NCI-H345 treated with DMSO at 0.1 percent for 48 hours (cell line): Measurements from ENCODE around the gene DRAXIN.

Experiments
- DNase-seq: peaks from one replicate; lab custom pipeline; 2025; ENCODE audit not compliant: unreplicated experiment; lab: John Stamatoyannopoulos, UW

DRAXIN gene

DNA sequence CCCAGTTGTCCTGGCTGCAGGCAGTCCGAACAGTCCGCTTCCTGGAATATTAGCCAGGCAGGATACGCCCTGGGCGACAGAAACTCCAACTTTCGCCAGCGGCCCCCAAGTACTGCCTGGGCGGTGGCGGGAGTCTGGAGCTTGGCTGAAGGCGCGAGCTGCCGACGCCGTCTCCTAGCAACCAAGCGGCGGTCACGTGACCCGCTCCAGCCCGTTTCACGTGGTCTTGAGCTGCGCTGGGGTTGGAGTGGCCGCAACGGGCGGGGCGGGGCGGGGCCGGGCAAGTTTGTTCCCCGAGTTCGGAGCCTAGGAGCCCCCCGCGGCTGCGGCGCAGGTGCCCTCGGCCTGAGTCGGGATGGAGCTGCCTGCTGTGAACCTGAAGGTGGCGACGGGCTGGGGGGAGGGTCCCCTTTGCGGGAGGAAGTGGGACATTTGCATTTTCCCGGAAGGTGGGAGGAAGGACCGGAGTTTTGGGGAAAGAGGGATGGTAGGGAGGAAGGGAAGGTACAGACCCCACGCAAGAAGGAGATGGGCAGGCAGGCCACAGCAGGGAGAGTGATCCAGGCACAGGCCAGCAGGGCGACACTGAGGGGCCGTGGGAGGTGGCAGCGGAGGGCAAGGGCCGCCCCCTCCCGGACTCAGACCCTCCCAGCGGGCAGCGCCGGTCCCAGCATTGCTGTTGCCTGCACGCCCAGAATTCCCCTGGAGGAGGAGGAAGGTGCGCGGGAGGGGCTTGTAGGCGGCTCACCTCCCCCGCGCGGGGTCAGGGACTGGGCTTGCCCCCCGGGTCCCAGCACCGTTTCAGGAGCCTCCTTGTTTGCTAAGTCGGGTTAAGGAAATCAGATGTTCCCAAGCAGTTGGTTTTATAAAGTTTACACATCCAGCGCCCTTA lies 44.6 kb downstream of the DRAXIN start, which contains the start of gene AGTRAP:
Gene AGTRAP (plus strand): TSS at position 283 of the 892 bp plus-strand sequence. CDS start 73 bp downstream, at position 356.
- DNase-seq: peak; percentile 79

DNA sequence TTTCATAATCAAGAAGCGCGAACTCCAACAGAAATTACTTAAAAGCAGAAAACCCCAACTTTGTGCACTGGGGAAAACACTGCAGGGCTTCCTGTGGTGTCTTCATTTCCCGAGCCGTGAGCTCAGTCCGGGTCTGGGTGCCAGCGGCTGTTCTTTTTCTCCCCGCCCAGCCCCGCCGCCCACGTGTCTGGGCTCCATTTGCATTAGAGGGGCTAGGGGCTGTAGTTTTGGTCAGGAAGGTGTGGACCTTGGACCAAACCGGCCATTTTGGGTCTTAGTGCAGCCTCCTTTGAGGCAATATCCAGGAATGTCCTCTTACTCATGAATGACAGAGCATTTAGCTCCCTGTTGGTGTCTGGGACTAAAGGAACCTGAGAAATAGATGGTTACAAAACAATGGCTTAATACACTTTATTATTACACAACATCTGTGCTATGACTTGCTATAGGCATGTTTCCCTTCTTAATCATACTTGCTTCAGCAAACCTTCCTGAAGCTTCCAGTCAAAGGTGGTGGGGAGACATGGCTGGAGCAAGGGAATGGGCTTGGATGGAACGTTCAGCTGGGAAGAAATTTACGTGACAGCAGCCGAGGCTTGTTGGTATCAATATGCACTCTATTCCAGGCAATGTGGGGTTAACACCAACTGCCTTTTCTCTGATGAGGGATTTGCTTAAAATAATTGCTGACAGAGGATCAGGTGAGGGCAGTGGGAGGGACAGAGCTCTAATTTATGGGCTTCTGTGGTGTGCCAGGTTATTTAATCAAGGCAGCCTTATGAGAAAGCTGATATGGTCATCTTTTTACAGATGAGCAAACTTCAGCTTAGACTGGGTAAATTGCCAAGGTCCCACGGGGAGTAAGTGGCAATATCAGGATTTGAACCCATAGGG lies 45.5 kb downstream of the DRAXIN start:
- no peak for DNase-seq

DNA sequence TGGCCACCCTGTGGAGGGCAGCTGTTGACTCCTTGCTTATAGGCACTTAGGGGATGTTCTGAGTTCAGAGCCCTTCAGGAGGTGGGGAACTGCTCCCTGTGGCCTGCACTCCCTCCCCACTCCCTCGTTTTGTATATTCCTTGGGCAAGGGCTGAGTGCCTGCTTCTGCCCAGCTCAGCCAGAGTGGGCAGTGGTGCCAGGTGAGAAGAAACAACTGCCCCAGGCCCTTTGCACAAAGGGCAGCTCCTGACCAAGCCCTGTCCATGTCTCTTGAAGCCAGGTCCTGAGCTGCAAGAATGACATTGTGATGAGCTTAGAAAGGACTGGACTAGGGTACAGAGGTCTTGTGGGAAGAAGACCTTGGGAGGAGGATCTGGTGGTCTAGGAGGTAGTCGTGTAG lies 46.6 kb downstream of the DRAXIN start:
- no peak for DNase-seq

DNA sequence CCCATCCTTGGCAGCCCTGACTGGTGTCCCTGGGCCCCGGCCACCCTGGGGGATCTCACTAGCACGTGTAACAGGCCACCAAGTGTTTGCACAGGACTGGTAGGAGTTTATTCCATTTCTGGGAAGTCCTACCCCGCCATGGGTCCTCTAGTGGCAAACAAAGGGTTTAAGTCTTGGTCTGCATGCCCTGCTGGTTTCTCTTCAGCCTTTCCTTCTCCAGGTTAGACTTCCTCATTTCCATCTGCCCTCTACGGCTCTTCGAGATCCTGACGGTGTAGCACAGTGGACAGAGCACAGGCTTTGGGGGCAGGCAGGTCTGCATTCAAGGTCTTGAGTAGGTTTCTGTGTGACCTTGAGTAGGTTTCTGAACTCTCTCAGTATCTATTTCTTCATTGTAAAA lies 47.3 kb downstream of the DRAXIN start:
- no peak for DNase-seq

DNA sequence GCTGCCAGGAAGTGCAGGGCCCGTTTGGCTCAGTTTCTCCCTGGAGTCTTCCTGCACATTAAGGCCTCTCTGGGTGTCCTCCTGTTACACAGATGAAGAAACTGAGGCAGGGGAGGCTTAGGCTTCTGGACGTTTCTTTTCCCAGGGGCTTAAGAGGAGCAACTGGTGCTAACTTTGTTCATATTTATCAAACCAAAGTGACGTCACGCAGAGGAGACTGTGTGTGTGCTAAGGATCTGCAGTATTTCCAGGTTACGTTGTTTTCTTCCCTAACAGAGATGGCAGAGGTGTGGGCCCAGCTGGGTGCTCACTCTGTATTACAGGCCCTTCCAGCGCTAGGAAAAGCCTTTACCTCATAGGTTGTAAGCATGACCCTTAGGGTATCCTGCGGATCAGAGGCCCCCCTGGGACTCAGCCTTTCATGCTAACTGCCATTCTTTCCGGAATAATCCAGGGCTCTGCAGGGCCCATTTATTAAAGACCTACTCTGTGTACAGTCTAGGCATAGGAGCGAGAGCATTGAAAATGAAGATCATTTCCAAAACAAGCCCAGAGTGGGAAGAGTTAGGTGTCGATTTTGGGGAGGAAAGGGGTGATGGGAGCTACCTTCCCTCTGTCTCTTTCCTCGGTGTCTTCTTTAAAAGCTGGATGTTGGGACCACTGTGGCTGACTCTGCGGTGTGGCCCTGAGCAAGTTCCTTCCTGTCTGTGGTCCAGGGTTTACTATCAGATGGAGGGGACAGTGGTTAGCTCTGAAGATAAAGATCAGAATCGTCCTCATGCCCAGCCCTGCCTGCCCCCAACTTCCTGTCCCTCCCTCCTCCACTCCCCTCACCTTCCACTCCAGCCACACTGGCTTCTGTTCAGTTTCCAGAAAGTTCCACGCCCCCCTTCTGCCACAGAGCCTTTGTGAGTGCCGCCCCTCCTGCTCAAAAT lies 49.0 kb downstream of the DRAXIN start:
- DNase-seq: no peak

DNA sequence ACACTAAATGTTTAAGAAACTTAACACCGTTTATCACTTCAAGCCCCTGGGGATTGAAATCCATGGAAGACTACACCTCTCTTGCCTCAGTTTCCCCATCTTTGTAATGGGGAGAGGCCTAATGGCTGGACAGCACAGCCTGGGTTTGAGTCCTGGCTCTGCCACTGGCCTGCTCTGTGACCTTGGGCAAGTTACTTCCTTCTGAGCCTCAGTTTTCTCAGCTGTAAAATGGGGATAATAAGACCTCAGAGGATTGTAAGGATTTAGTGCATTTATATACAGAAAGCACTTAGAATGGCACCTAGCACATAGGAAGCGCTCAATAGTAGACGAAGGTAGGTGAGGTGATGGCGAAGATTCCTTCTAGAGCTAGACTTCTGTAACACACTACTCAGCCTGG lies 50.0 kb downstream of the DRAXIN start:
- no peak for DNase-seq

DNA sequence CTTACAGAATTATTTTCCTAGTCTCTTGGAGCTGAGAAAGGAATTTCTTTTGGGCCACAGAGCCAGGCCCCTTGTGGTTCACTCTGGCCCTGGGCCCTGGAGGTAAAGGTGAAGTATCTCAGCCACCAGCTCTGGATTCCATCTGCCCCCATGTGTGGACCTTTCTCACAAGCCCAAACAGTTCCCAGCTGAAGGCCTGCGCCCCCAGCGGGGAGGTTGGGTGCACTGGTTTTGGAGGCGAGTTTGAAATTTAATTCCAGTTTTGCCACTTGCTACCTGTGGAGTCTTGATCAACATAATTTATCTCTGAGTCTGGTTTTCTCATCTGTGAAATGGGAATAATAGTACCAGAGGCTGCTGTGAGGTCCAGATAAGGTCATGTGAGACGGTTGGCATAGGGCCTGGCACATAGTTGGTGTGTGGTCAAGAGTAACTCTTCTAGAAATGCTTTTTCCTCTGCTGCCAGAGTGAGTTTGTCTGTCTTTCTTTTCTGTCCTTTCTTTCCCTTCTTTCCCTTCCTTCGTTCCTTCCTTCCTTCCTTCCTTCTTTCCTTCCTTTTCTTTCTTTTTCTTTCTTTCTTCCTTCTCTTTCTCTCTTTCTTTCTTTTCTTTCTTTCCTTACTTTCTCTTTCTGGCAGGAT lies 50.5 kb downstream of the DRAXIN start:
- DNase-seq: no peak

DNA sequence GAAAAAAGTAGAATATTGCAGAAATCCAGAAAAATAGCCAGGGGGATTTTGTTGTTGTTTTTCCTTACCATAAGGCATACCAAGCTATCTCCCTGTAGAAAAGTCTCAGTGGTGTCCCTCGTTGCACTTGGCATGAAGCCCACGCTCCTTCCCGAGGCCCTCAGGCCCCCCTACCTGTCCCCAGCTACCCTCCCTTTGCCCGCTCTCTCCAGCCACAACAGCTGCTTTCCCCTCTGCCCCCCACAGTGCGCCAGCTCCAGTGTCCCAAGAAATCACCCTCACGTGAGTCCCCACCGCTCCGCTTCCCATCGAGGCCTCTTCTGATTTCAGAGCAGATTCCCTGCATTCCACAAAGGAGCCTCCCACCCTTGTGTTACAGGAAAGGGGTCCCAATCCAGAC lies 52.8 kb downstream of the DRAXIN start:
- DNase-seq: no peak

DNA sequence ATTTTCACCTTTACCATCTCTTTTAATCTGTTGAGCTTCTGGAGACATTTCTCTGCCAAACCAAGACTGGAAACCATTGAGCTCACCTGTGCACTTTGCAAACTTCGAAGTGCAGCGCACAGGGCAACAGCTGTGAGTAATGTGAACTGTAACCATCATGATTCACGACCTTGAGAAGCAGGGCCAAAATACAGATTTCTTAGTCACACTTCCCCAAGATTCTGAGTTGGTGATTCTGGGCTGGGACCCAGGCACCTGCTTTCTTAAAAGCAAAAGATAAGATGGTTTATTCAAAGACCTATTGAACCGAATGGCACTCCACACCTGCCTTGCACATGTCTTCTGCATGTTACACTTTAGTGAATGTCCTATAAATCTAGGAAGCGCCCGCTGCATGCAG lies 54.6 kb downstream of the DRAXIN start:
- DNase-seq: no peak

DNA sequence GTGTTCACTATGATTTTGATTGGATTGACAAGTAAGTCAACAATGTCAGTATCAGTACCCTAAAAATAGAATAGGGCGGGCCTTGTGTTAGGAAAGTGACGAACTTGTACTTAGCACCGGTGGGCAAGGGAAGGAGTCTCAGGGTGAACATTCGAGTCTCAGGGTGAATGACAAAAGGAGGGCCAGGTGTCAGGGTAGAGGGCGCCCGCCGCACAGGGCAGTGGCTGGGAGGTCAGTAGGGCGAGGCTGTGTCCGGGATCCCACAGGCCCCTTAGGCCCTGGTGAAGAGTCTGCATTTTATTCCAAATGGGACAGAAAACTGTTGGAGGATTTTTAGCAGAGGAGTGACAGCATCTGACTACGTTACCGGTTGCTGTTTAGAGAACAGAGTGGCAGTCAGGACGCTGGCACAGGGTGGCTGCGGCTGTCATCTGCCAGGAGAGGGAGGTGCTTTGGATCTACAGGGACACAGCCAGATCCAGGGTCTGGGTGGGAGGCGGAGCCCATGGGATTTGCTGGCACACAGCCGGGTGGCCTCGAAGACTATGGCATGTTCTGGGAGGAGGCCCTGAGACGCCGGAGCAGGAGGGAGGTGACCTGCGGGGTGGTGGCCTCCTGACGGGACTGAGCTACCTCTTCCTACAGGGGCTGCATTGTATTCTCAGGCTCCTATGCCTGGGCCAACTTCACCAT lies 55.4 kb downstream of the DRAXIN start:
- no peak for DNase-seq

DNA sequence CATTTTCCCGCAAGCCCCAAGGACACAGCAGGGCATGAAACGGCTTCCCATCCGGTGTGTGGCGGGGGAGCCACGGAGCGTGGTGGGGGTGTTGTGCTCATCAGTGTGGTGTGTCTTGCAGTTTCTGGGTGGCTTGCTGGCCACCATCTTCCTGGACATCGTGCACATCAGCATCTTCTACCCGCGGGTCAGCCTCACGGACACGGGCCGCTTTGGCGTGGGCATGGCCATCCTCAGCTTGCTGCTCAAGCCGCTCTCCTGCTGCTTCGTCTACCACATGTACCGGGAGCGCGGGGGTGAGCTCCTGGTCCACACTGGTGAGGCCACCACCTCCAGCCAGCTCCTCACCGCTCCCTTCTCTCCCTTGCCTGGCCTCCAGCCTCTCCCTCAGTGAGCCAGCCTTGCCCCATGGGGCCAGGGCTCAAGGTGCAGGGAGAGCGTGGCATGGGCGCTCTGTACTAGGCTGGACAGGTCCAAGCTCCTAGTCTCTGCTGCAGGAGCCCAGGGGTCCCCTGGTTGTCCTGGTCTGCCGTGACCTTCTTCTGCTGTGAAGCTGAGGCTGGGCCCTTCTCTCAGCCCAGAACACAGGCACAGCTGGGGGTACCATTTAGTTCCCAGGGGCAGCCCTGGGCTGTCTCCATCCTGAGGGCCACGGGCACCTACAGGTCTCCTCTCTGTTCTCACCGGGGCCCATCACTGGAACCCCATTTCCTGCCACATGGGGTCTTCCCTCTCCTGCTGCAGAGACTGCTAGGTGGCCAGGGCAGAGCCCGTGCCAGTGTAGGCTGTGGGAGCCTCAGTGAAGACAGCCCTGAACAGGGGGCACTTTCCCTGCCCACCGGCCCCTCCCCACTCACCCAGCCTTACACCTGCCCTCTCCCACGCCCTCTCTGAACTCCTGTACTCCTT lies 57.0 kb downstream of the DRAXIN start:
- DNase-seq: no peak

DNA sequence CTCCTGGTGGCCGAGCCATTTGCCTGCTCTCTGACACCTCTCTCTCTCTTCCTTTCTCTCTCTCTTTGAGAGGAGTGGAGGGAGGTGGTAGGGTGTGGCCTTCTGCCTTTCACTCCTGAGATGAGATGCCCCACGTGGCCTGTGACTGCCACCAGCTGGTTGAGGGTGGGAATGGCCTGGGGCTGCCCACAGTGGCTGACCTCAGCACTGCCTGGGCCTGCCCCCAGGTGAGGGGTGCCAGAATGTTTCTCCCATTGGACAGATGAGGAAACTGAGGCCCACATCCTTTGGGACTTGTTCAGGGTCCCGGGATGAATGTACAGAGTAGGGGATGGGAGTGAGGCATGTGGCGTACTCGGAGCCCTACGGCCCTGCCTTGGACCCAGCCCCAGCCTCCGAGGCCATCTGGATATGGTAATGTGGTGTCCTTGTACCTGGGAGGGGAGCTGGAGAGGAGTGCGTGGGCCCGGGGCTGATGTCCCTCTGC lies 57.7 kb downstream of the DRAXIN start:
- no peak for DNase-seq

DNA sequence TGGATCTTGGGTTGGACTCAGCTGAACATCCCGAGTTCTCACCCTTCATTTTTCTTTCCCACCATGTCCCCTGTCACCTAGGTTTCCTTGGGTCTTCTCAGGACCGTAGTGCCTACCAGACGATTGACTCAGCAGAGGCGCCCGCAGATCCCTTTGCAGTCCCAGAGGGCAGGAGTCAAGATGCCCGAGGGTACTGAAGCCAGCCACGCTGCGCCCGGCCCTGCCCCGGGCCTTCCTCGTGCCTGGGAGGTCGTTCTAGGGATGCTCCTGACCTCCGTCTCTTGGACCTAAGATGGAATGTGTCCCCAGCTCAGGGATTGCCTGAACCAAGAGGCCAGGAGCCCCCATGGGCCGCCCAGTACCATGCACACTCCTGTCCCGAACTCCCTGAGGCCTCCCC lies 58.5 kb downstream of the DRAXIN start:
- no peak for DNase-seq

DNA sequence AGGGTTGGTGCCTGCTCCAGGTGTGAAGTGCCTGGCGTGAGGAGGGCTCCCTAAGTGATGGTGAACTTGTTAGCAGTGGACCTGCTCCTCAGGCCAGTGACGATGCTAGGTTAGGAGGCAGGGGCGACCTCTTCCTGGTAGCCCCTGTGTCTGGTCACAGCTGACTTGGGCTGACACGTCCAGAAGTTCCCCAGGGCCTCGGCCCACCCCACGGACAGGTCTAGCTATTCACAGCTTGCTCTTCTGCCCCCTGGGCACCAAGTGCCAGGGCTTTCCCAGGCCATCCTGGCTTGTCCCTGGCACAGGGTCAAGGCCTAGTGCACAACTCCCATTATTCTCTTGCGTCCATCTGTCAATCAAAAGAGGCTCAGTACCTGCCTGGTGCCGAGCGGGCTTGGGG lies 59.6 kb downstream of the DRAXIN start:
- no peak for DNase-seq

DNA sequence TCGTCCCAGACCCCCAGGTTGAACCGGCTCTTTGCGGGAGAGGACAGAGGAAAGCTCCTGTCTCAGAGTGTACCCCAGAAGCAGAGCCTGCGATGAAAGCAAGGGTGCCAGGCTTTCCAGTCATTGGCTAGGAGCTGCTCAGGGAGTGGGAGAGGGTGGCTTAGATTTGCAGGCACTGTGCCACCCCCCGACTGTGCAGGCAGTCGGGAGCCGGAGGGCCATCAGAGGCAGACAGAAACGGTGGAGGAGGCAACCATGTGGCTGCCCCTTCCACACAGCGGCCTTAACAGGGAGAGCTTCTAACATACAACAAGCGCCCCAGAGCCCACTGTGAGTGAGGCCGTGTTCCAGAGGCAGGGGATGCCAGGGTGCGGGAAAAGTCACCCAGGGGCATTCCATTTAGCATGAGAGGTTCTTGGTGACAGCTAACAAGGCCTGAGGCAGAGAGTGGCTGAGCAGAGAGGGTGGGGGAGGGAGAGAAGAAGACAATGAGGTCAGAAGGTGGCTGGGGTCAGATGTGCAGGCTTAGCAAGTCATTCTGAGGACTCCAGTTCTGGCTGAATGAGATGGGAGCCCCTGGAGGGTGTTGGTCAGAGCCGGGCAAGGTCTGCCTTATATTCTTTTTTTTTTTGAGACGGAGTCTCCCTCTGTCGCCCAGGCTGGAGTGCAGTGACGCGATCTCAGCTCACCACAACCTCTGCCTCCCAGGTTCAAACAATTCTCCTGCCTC lies 61.0 kb downstream of the DRAXIN start:
- DNase-seq: no peak

DNA sequence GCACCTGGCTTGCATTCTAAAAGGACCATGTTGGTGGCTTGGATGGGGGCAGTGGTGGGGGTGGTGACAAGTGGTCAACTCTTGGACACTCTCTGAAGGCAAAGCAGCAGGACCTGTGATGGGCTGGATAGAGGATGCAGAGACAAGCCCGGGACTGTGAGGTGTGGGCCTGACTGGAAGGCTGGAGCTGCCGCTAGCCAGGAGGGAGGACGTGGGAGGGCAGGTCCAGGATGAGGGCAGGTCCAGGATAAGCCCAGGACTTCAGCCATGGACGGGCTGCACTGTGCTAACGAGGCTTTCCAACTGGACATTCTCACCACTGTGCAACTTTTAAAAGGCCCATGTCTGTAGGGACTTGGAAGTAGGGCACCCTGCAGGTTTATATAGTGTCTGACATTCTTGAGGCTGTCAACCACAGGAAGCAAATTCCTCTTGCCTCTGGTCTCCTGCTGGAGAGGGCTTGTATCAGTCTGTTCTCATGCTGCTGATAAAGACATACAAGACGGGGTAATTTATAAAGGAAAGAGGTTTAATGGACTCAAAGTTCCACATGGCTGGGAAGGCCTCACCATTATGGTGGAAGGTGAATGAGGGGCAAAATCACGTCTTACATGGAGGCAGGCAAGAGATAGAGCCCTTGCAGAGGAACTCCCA lies 62.2 kb downstream of the DRAXIN start:
- no peak for DNase-seq

DNA sequence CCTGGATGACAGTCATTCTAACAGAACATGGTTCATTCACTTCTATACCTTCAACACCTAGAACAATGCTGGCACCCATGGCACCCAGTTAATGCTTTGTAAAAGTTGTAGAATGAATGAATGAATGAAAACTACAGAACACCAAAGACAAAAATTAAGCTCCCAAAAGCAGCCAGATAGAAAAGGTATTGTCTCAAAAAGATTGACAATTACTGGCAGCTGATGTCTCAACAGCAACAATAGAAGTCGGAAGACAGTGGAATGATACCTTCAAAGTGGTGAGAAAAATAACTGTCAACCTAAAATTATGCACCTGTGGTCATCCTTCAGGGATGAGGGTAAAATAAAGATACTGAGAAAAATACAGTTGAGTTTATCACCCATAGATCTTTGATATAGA lies 65.5 kb downstream of the DRAXIN start:
- DNase-seq: no peak
